Measurements from ENCODE around the gene EFNA5.

Gene EFNA5

DNA sequence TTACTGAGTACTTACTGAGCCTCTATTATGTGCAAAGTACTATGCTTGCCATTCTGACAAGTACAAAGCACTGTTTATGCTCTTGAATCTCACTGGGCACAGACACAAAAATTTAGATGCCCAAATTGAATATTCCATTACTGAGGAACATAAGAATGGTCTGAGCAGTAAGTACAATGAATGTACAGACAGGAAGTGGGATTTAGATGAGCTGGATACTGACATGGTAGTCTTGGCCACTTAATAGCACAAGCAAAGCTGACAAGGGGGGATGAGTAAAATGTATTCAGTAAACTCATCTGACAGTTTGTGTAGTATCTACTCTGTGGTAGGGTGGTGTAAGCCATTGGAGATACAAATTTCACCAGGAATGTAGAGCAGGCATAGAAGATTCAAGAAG is 132.4 kb downstream of the EFNA5 start:
- peak overlapping the region; percentile 61 for H3K4me2 ChIP-seq (ENCODE audit: insufficient read depth, low read length)
- peak overlapping the region; percentile 15; the same call in 1 of the 2 replicates for H3K9ac ChIP-seq (ENCODE audit: low read depth, low read length)
- no peak for DNase-seq
- 0 out of 2 replicates have a peak overlapping the region, but pooled peaks have one; percentile 7 for H2AFZ ChIP-seq (ENCODE audit: low read depth, low read length)
- H3K9me3 ChIP-seq (ENCODE audit: insufficient read depth, low read length, severe bottlenecking), result no peaks in the 10 kb centered on the region
- ATAC-seq (ENCODE audit: insufficient read depth, low read depth), result no peak; the same call in 2 of the 3 replicates
- H3K4me1 ChIP-seq (ENCODE audit: insufficient read depth, low read length), result peaks cover 32% of the 10 kb centered on the region
- H3K4me3 ChIP-seq (ENCODE audit: low read depth in 1 of 2, low read length in 2 of 2), result peak overlapping the region in 1 of 2 experiments; percentile 42; a peak in 2 of 4 replicates
- no peaks in the 10 kb centered on the region; the same call in 1 of the 2 replicates for H4K20me1 ChIP-seq (ENCODE audit: insufficient read depth, low read length)
- no peaks in the 10 kb centered on the region for H3K79me2 ChIP-seq (ENCODE audit: insufficient read depth, low read length)
- H3K27ac ChIP-seq (ENCODE audit: low read length), result peak overlapping the region; percentile 75
- no peaks in the 10 kb centered on the region for H3K36me3 ChIP-seq (ENCODE audit: insufficient read depth, low read length)
- H3K27me3 ChIP-seq (ENCODE audit: insufficient read depth, low read length, poor library complexity), result no peaks in the 10 kb centered on the region
- TF ChIP-seq EZH2 (IDR thresholded peaks at IDR 0.05; ENCODE audit: borderline replicate concordance, low read depth, low read length, severe bottlenecking), result no peak
- TF ChIP-seq, protein P1, sequence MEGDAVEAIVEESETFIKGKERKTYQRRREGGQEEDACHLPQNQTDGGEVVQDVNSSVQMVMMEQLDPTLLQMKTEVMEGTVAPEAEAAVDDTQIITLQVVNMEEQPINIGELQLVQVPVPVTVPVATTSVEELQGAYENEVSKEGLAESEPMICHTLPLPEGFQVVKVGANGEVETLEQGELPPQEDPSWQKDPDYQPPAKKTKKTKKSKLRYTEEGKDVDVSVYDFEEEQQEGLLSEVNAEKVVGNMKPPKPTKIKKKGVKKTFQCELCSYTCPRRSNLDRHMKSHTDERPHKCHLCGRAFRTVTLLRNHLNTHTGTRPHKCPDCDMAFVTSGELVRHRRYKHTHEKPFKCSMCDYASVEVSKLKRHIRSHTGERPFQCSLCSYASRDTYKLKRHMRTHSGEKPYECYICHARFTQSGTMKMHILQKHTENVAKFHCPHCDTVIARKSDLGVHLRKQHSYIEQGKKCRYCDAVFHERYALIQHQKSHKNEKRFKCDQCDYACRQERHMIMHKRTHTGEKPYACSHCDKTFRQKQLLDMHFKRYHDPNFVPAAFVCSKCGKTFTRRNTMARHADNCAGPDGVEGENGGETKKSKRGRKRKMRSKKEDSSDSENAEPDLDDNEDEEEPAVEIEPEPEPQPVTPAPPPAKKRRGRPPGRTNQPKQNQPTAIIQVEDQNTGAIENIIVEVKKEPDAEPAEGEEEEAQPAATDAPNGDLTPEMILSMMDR (IDR thresholded peaks at IDR 0.05; ENCODE audit: borderline replicate concordance, extremely low read depth, low read length, poor library complexity, severe bottlenecking), result no peak

DNA sequence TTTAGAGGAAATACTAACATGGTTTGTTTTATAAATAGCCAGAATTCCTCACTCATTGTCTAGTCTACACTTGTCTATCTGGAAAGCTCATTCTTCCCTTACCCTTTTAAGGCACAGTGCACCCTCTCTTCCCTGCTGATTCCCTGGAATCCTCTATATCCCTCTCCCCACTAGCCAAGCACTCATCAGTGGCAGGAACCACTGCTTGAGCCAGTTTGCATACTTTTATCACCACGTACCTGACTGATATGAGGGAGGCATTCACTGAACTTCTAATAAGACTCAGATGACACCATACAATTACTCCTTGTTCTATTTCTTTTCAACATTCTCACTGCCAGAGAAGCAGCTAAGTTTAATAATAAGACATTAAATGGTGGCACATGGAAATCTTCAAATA is 134.9 kb downstream of the EFNA5 start:
- no peak for ATAC-seq (ENCODE audit: insufficient read depth, low read depth)
- no peak for TF ChIP-seq EZH2 (IDR thresholded peaks at IDR 0.05; ENCODE audit: borderline replicate concordance, low read depth, low read length, severe bottlenecking)
- Histone ChIP-seq H2AFZ (ENCODE audit: low read depth, low read length) (no peak overlapping the region), H3K4me1 (ENCODE audit: insufficient read depth, low read length) (peaks cover 32% of the 10 kb centered on the region), H3K36me3 (ENCODE audit: insufficient read depth, low read length) (no peaks in the 10 kb centered on the region), H3K27me3 (ENCODE audit: insufficient read depth, low read length, poor library complexity) (no peaks in the 10 kb centered on the region), H3K9ac (ENCODE audit: low read depth, low read length) (no peak overlapping the region), H3K9me3 (ENCODE audit: insufficient read depth, low read length, severe bottlenecking) (no peaks in the 10 kb centered on the region), H4K20me1 (ENCODE audit: insufficient read depth, low read length) (no peaks in the 10 kb centered on the region; the same call in 1 of the 2 replicates), H3K79me2 (ENCODE audit: insufficient read depth, low read length) (no peaks in the 10 kb centered on the region), H3K4me2 (ENCODE audit: insufficient read depth, low read length) (no peak overlapping the region), H3K27ac (ENCODE audit: low read length) (no peak overlapping the region), H3K4me3 (ENCODE audit: low read depth in 1 of 2, low read length in 2 of 2) (no peak overlapping the region)
- DNase-seq, result no peak

GRCh38 chr5:107533910-107534876 is 136.5 kb downstream of the EFNA5 start:
- Histone ChIP-seq H4K20me1 (ENCODE audit: insufficient read depth, low read length) (no peaks in the 10 kb centered on the region; the same call in 1 of the 2 replicates), H3K27me3 (ENCODE audit: insufficient read depth, low read length, poor library complexity) (no peaks in the 10 kb centered on the region), H3K79me2 (ENCODE audit: insufficient read depth, low read length) (no peaks in the 10 kb centered on the region), H2AFZ (ENCODE audit: low read depth, low read length) (no peak overlapping the region), H3K9ac (ENCODE audit: low read depth, low read length) (no peak overlapping the region), H3K27ac (ENCODE audit: low read length) (no peak overlapping the region), H3K9me3 (ENCODE audit: insufficient read depth, low read length, severe bottlenecking) (no peaks in the 10 kb centered on the region), H3K4me3 (ENCODE audit: low read depth in 1 of 2, low read length in 2 of 2) (no peak overlapping the region), H3K4me2 (ENCODE audit: insufficient read depth, low read length) (no peak overlapping the region), H3K36me3 (ENCODE audit: insufficient read depth, low read length) (no peaks in the 10 kb centered on the region), H3K4me1 (ENCODE audit: insufficient read depth, low read length) (peaks cover 22% of the 10 kb centered on the region)
- DNase-seq (no peak), ATAC-seq (ENCODE audit: insufficient read depth, low read depth) (no peak)
- no peak for TF ChIP-seq EZH2 (IDR thresholded peaks at IDR 0.05; ENCODE audit: borderline replicate concordance, low read depth, low read length, severe bottlenecking)
- TF ChIP-seq, protein P1 (IDR thresholded peaks at IDR 0.05; ENCODE audit: borderline replicate concordance, extremely low read depth, low read length, poor library complexity, severe bottlenecking), result no peak

- H3K4me2 ChIP-seq (ENCODE audit: insufficient read depth, low read length), result no peak overlapping the region
- H3K4me3 ChIP-seq (ENCODE audit: low read depth in 1 of 2, low read length in 2 of 2), result no peak overlapping the region
- H3K9me3 ChIP-seq (ENCODE audit: insufficient read depth, low read length, severe bottlenecking), result no peaks in the 10 kb centered on the region
- H3K79me2 ChIP-seq (ENCODE audit: insufficient read depth, low read length), result no peaks in the 10 kb centered on the region
- no peak for ATAC-seq (ENCODE audit: insufficient read depth, low read depth)
- no peak for DNase-seq
- no peaks in the 10 kb centered on the region for H3K27me3 ChIP-seq (ENCODE audit: insufficient read depth, low read length, poor library complexity)
- H3K9ac ChIP-seq (ENCODE audit: low read depth, low read length), result no peak overlapping the region
- peaks cover 9% of the 10 kb centered on the region for H3K4me1 ChIP-seq (ENCODE audit: insufficient read depth, low read length)
- TF ChIP-seq EZH2 (IDR thresholded peaks at IDR 0.05; ENCODE audit: borderline replicate concordance, low read depth, low read length, severe bottlenecking), result no peak
- TF ChIP-seq, protein P1 (IDR thresholded peaks at IDR 0.05; ENCODE audit: borderline replicate concordance, extremely low read depth, low read length, poor library complexity, severe bottlenecking), result no peak
- no peak overlapping the region for H3K27ac ChIP-seq (ENCODE audit: low read length)
- no peaks in the 10 kb centered on the region for H4K20me1 ChIP-seq (ENCODE audit: insufficient read depth, low read length)
- H2AFZ ChIP-seq (ENCODE audit: low read depth, low read length), result no peak overlapping the region
- no peaks in the 10 kb centered on the region for H3K36me3 ChIP-seq (ENCODE audit: insufficient read depth, low read length)
These were observed 137.8 kb downstream of the EFNA5 start for GRCh38 chr5:107532916-107533315.

Measured in DND-41 (cell line).